Osteoblast (primary cell): ENCODE results near the gene RFC2. TPM values are rescaled to one million over a fixed set of nuclear protein-coding genes. Genes with fewer than 3 reads are reported as not detected.

Source experiments
- DNase-seq: peaks from one replicate; pipeline ENCODE4 v3.0.0; 2011; ENCODE audit warnings: low spot score, mixed read lengths; ENCODE audit not compliant: insufficient read length; ENCODE audit errors: missing footprints
- H2AFZ ChIP-seq: 2 replicates; pipeline ENCODE4 v1.6.0; 2011; ENCODE audit warnings: mild to moderate bottlenecking, low read length
- H3K27ac ChIP-seq: 2 replicates; pipeline ENCODE4 v1.5.1; 2011; ENCODE audit warnings: mild to moderate bottlenecking, low read depth, low read length, moderate library complexity
- H3K27me3 ChIP-seq: 2 replicates; pipeline ENCODE4 v1.6.0; 2012; ENCODE audit warnings: mild to moderate bottlenecking, control low read depth, inconsistent platforms, low read length, moderate library complexity; ENCODE audit not compliant: insufficient read depth
- H3K36me3 ChIP-seq: 2 replicates; pipeline ENCODE4 v1.5.1; 2011; ENCODE audit warnings: mild to moderate bottlenecking, low read length, control low read depth, moderate library complexity; ENCODE audit not compliant: insufficient read depth
- H3K4me1 ChIP-seq: 2 replicates; pipeline ENCODE4 v1.5.1; 2011; ENCODE audit warnings: mild to moderate bottlenecking, low read length, control low read depth, moderate library complexity; ENCODE audit not compliant: insufficient read depth
- H3K4me2 ChIP-seq: 2 replicates; pipeline ENCODE4 v1.6.0; 2011; ENCODE audit warnings: mild to moderate bottlenecking, low read length; ENCODE audit not compliant: insufficient read depth
- H3K4me3 ChIP-seq: fragments of 200-600 bp; sonication (generic); 3 replicates; pipeline ENCODE4 v1.5.1; 2012; ENCODE audit warnings: mild to moderate bottlenecking, low read length, inconsistent platforms; ENCODE audit not compliant: insufficient read depth
- H3K79me2 ChIP-seq: 2 replicates; pipeline ENCODE4 v1.6.0; 2012; ENCODE audit warnings: mild to moderate bottlenecking, low read length, control low read depth, inconsistent platforms; ENCODE audit not compliant: insufficient read depth
- H3K9me3 ChIP-seq: 2 replicates; pipeline ENCODE4 v1.5.1; 2011; ENCODE audit warnings: low read depth, low read length, control low read depth
- H4K20me1 ChIP-seq: 2 replicates; pipeline ENCODE4 v1.6.0; 2012; ENCODE audit warnings: mild to moderate bottlenecking, low read length, control low read depth; ENCODE audit not compliant: insufficient read depth
- CTCF ChIP-seq: IDR thresholded peaks from 2 replicates; pipeline ENCODE4 v1.5.1; 2011; ENCODE audit warnings: mild to moderate bottlenecking, low read depth, low read length, moderate library complexity; ENCODE audit errors: extremely low read depth
- total RNA-seq: library from RNA; depleted of rRNA; stranded (reverse); fragments of >200 nt; gene quantifications from 2 replicates; pipeline ENCODE4 v1.2.3, GENCODE V29; 2012

Gene RFC2
- total RNA-seq, 1 donor: 12.3 TPM

- Histone ChIP-seq H3K27ac (no peak overlapping the region), H3K4me3 (no peak overlapping the region), H3K9me3 (no peaks in the 10 kb centered on the region), H3K27me3 (no peaks in the 10 kb centered on the region), H3K4me1 (peaks cover 8% of the 10 kb centered on the region), H3K79me2 (no peaks in the 10 kb centered on the region), H2AFZ (no peak overlapping the region), H4K20me1 (no peaks in the 10 kb centered on the region), H3K36me3 (no peaks in the 10 kb centered on the region), H3K4me2 (no peak overlapping the region)
- no peak for DNase-seq
- TF ChIP-seq CTCF: no peak
Measured at GRCh38 chr7:74266191-74266963, 12.2 kb upstream of the RFC2 start.

- H3K36me3 ChIP-seq: no peaks in the 10 kb centered on the region
- no peaks in the 10 kb centered on the region for H3K9me3 ChIP-seq
- no peaks in the 10 kb centered on the region for H4K20me1 ChIP-seq
- no peaks in the 10 kb centered on the region for H3K79me2 ChIP-seq
- H3K27ac ChIP-seq: no peak overlapping the region
- no peak overlapping the region for H2AFZ ChIP-seq
- no peak for TF ChIP-seq CTCF
- DNase-seq: peak; percentile 62
- no peak overlapping the region for H3K4me3 ChIP-seq
- H3K4me2 ChIP-seq: no peak overlapping the region
- H3K4me1 ChIP-seq: peaks cover 5% of the 10 kb centered on the region
- no peaks in the 10 kb centered on the region for H3K27me3 ChIP-seq
Measured at GRCh38 chr7:74263399-74264120, 9.4 kb upstream of the RFC2 start.

GRCh38 chr7:74262639-74263398, 8.6 kb upstream of the RFC2 start:
- no peak overlapping the region for H3K4me2 ChIP-seq

More at GRCh38 chr7:74262639-74263398, 8.6 kb upstream of the RFC2 start:
- H3K27ac ChIP-seq: no peak overlapping the region
- no peaks in the 10 kb centered on the region for H3K79me2 ChIP-seq
- H4K20me1 ChIP-seq: no peaks in the 10 kb centered on the region
- peak overlapping the region; percentile 35 for H2AFZ ChIP-seq
- H3K36me3 ChIP-seq: no peaks in the 10 kb centered on the region
- H3K4me1 ChIP-seq: peaks cover 5% of the 10 kb centered on the region
- no peaks in the 10 kb centered on the region for H3K9me3 ChIP-seq
- no peak overlapping the region for H3K4me3 ChIP-seq
- no peaks in the 10 kb centered on the region for H3K27me3 ChIP-seq
- peak; percentile 63 for DNase-seq
- no peak for TF ChIP-seq CTCF
